ENCODE data around the gene LRFN2. TPM values are rescaled to one million over a fixed set of nuclear protein-coding genes. Genes with fewer than 3 reads are reported as not detected.

Gene LRFN2
- total and polyA plus RNA-seq, 2 donors = 0.11 to 0.38 TPM

- H3K27me3 ChIP-seq (ENCODE audit: control insufficient read depth in 2 of 2, insufficient read depth in 1 of 2, low read length in 1 of 2) = peaks cover 0 to 14% of the 10 kb centered on the region in 2 donors
- H3K36me3 ChIP-seq (ENCODE audit: control insufficient read depth in 2 of 2, insufficient read depth in 2 of 2, low read length in 1 of 2) = no peaks in the 10 kb centered on the region
- H3K4me1 ChIP-seq (ENCODE audit: control insufficient read depth in 2 of 2, insufficient read depth in 2 of 2, low read length in 2 of 2) = no peaks in the 10 kb centered on the region
- H3K9me3 ChIP-seq (ENCODE audit: control insufficient read depth in 2 of 2, insufficient read depth in 1 of 2, low read length in 1 of 2) = no peaks in the 10 kb centered on the region
- H3K27ac ChIP-seq (ENCODE audit: low read depth in 1 of 2, low read length in 1 of 2) = no peak overlapping the region
- H3K4me3 ChIP-seq (ENCODE audit: low read length in 2 of 2) = no peak overlapping the region
- WGBS = 94% methylated on average over 6 of the region's 6 CpGs
- DNase-seq (ENCODE audit: low read depth in 6 of 9, low spot score in 9 of 9) = no peak
These were observed 65.7 kb downstream of the LRFN2 start for GRCh38 chr6:40521496-40521895.

- no peak overlapping the region for H3K4me3 ChIP-seq (ENCODE audit: low read length in 2 of 2)
- H3K9me3 ChIP-seq (ENCODE audit: control insufficient read depth in 2 of 2, insufficient read depth in 1 of 2, low read length in 1 of 2) = no peaks in the 10 kb centered on the region
- no peaks in the 10 kb centered on the region for H3K36me3 ChIP-seq (ENCODE audit: control insufficient read depth in 2 of 2, insufficient read depth in 2 of 2, low read length in 1 of 2)
- no peak for DNase-seq (ENCODE audit: low read depth in 6 of 9, low spot score in 9 of 9)
- H3K27ac ChIP-seq (ENCODE audit: low read depth in 1 of 2, low read length in 1 of 2) = no peak overlapping the region
- H3K4me1 ChIP-seq (ENCODE audit: control insufficient read depth in 2 of 2, insufficient read depth in 2 of 2, low read length in 2 of 2) = no peaks in the 10 kb centered on the region
- H3K27me3 ChIP-seq (ENCODE audit: control insufficient read depth in 2 of 2, insufficient read depth in 1 of 2, low read length in 1 of 2) = peaks cover 0 to 13% of the 10 kb centered on the region in 2 donors
- 89% methylated on average over 10 of the region's 10 CpGs for WGBS
These were observed 66.5 kb downstream of the LRFN2 start for GRCh38 chr6:40520678-40521077.

GRCh38 chr6:40520084-40520483, 67.1 kb downstream of the LRFN2 start:
- no peaks in the 10 kb centered on the region for H3K36me3 ChIP-seq (ENCODE audit: control insufficient read depth in 2 of 2, insufficient read depth in 2 of 2, low read length in 1 of 2)
- WGBS = 31% methylated on average over 5 of the region's 5 CpGs
- H3K4me3 ChIP-seq (ENCODE audit: low read length in 2 of 2) = no peak overlapping the region
- peaks cover 0 to 11% of the 10 kb centered on the region in 2 donors for H3K27me3 ChIP-seq (ENCODE audit: control insufficient read depth in 2 of 2, insufficient read depth in 1 of 2, low read length in 1 of 2)
- no peak for DNase-seq (ENCODE audit: low read depth in 6 of 9, low spot score in 9 of 9)
- no peak overlapping the region for H3K27ac ChIP-seq (ENCODE audit: low read depth in 1 of 2, low read length in 1 of 2)
- no peaks in the 10 kb centered on the region for H3K4me1 ChIP-seq (ENCODE audit: control insufficient read depth in 2 of 2, insufficient read depth in 2 of 2, low read length in 2 of 2)
- H3K9me3 ChIP-seq (ENCODE audit: control insufficient read depth in 2 of 2, insufficient read depth in 1 of 2, low read length in 1 of 2) = no peaks in the 10 kb centered on the region

GRCh38 chr6:40517654-40518053, 69.5 kb downstream of the LRFN2 start:
- Histone ChIP-seq H3K27ac (ENCODE audit: low read depth in 1 of 2, low read length in 1 of 2) (no peak overlapping the region), H3K27me3 (ENCODE audit: control insufficient read depth in 2 of 2, insufficient read depth in 1 of 2, low read length in 1 of 2) (peaks cover 0 to 6% of the 10 kb centered on the region in 2 donors), H3K9me3 (ENCODE audit: control insufficient read depth in 2 of 2, insufficient read depth in 1 of 2, low read length in 1 of 2) (no peaks in the 10 kb centered on the region), H3K4me1 (ENCODE audit: control insufficient read depth in 2 of 2, insufficient read depth in 2 of 2, low read length in 2 of 2) (no peaks in the 10 kb centered on the region), H3K4me3 (ENCODE audit: low read length in 2 of 2) (no peak overlapping the region), H3K36me3 (ENCODE audit: control insufficient read depth in 2 of 2, insufficient read depth in 2 of 2, low read length in 1 of 2) (no peaks in the 10 kb centered on the region)
- 94% methylated on average over 5 of the region's 5 CpGs for WGBS
- DNase-seq (ENCODE audit: low read depth in 6 of 9, low spot score in 9 of 9) = no peak

- H3K4me3 ChIP-seq (ENCODE audit: low read length in 2 of 2) = no peak overlapping the region
- no peaks in the 10 kb centered on the region for H3K36me3 ChIP-seq (ENCODE audit: control insufficient read depth in 2 of 2, insufficient read depth in 2 of 2, low read length in 1 of 2)
- 93% methylated on average over 1 of the region's 1 CpG for WGBS
- no peaks in the 10 kb centered on the region for H3K4me1 ChIP-seq (ENCODE audit: control insufficient read depth in 2 of 2, insufficient read depth in 2 of 2, low read length in 2 of 2)
- H3K27me3 ChIP-seq (ENCODE audit: control insufficient read depth in 2 of 2, insufficient read depth in 1 of 2, low read length in 1 of 2) = peaks cover 0 to 3% of the 10 kb centered on the region in 2 donors
- H3K27ac ChIP-seq (ENCODE audit: low read depth in 1 of 2, low read length in 1 of 2) = no peak overlapping the region
- H3K9me3 ChIP-seq (ENCODE audit: control insufficient read depth in 2 of 2, insufficient read depth in 1 of 2, low read length in 1 of 2) = no peaks in the 10 kb centered on the region
- DNase-seq (ENCODE audit: low read depth in 6 of 9, low spot score in 9 of 9) = no peak
These were observed 70.7 kb downstream of the LRFN2 start for GRCh38 chr6:40516429-40516828.

- Histone ChIP-seq H3K9me3 (ENCODE audit: control insufficient read depth in 2 of 2, insufficient read depth in 1 of 2, low read length in 1 of 2) (no peaks in the 10 kb centered on the region), H3K27ac (ENCODE audit: low read depth in 1 of 2, low read length in 1 of 2) (no peak overlapping the region), H3K4me1 (ENCODE audit: control insufficient read depth in 2 of 2, insufficient read depth in 2 of 2, low read length in 2 of 2) (no peaks in the 10 kb centered on the region), H3K4me3 (ENCODE audit: low read length in 2 of 2) (no peak overlapping the region), H3K27me3 (ENCODE audit: control insufficient read depth in 2 of 2, insufficient read depth in 1 of 2, low read length in 1 of 2) (no peaks in the 10 kb centered on the region), H3K36me3 (ENCODE audit: control insufficient read depth in 2 of 2, insufficient read depth in 2 of 2, low read length in 1 of 2) (no peaks in the 10 kb centered on the region)
- no peak for DNase-seq (ENCODE audit: low read depth in 6 of 9, low spot score in 9 of 9)
- WGBS = 96% methylated on average over 1 of the region's 1 CpG
These were observed 74.8 kb downstream of the LRFN2 start for GRCh38 chr6:40512340-40512739.

- H3K4me3 ChIP-seq (ENCODE audit: low read length in 2 of 2) = no peak overlapping the region
- no peaks in the 10 kb centered on the region for H3K36me3 ChIP-seq (ENCODE audit: control insufficient read depth in 2 of 2, insufficient read depth in 2 of 2, low read length in 1 of 2)
- WGBS = 94% methylated on average over 6 of the region's 6 CpGs
These were observed 75.3 kb downstream of the LRFN2 start for GRCh38 chr6:40511884-40512283.

GRCh38 chr6:40510442-40510841, 76.7 kb downstream of the LRFN2 start:
- no peak overlapping the region for H3K4me3 ChIP-seq (ENCODE audit: low read length in 2 of 2)
- no peak for DNase-seq (ENCODE audit: low read depth in 6 of 9, low spot score in 9 of 9)
- no peaks in the 10 kb centered on the region for H3K36me3 ChIP-seq (ENCODE audit: control insufficient read depth in 2 of 2, insufficient read depth in 2 of 2, low read length in 1 of 2)
- WGBS = 95% methylated on average over 4 of the region's 4 CpGs
- no peaks in the 10 kb centered on the region for H3K27me3 ChIP-seq (ENCODE audit: control insufficient read depth in 2 of 2, insufficient read depth in 1 of 2, low read length in 1 of 2)
- no peaks in the 10 kb centered on the region for H3K9me3 ChIP-seq (ENCODE audit: control insufficient read depth in 2 of 2, insufficient read depth in 1 of 2, low read length in 1 of 2)
- H3K4me1 ChIP-seq (ENCODE audit: control insufficient read depth in 2 of 2, insufficient read depth in 2 of 2, low read length in 2 of 2) = no peaks in the 10 kb centered on the region
- H3K27ac ChIP-seq (ENCODE audit: low read depth in 1 of 2, low read length in 1 of 2) = no peak overlapping the region

More at GRCh38 chr6:40511884-40512283, 75.3 kb downstream of the LRFN2 start:
- no peaks in the 10 kb centered on the region for H3K4me1 ChIP-seq (ENCODE audit: control insufficient read depth in 2 of 2, insufficient read depth in 2 of 2, low read length in 2 of 2)
- H3K27me3 ChIP-seq (ENCODE audit: control insufficient read depth in 2 of 2, insufficient read depth in 1 of 2, low read length in 1 of 2) = no peaks in the 10 kb centered on the region
- no peak overlapping the region for H3K27ac ChIP-seq (ENCODE audit: low read depth in 1 of 2, low read length in 1 of 2)
- DNase-seq (ENCODE audit: low read depth in 6 of 9, low spot score in 9 of 9) = no peak
- no peaks in the 10 kb centered on the region for H3K9me3 ChIP-seq (ENCODE audit: control insufficient read depth in 2 of 2, insufficient read depth in 1 of 2, low read length in 1 of 2)

GRCh38 chr6:40509716-40510260, 77.4 kb downstream of the LRFN2 start:
- WGBS = 88% methylated on average over 11 of the region's 11 CpGs
- H3K27ac ChIP-seq (ENCODE audit: low read depth in 1 of 2, low read length in 1 of 2) = no peak overlapping the region
- H3K36me3 ChIP-seq (ENCODE audit: control insufficient read depth in 2 of 2, insufficient read depth in 2 of 2, low read length in 1 of 2) = no peaks in the 10 kb centered on the region
- no peak overlapping the region for H3K4me3 ChIP-seq (ENCODE audit: low read length in 2 of 2)
- no peaks in the 10 kb centered on the region for H3K27me3 ChIP-seq (ENCODE audit: control insufficient read depth in 2 of 2, insufficient read depth in 1 of 2, low read length in 1 of 2)
- H3K9me3 ChIP-seq (ENCODE audit: control insufficient read depth in 2 of 2, insufficient read depth in 1 of 2, low read length in 1 of 2) = no peaks in the 10 kb centered on the region
- DNase-seq (ENCODE audit: low read depth in 6 of 9, low spot score in 9 of 9) = no peak
- no peaks in the 10 kb centered on the region for H3K4me1 ChIP-seq (ENCODE audit: control insufficient read depth in 2 of 2, insufficient read depth in 2 of 2, low read length in 2 of 2)
